HUES48 (cell line): ENCODE data around the gene DGKB.

Experiments used
- H3K27ac ChIP-seq: one replicate; pipeline ENCODE4 v1.7.0; 2013; ENCODE audit warnings: low read depth, low read length, inconsistent platforms
- H3K27me3 ChIP-seq: 2 replicates; pipeline ENCODE4 v1.6.1; 2013; ENCODE audit warnings: mild to moderate bottlenecking, low read length; ENCODE audit not compliant: control insufficient read depth, insufficient read depth
- H3K36me3 ChIP-seq: 2 replicates; pipeline ENCODE4 v1.6.1; 2013; ENCODE audit warnings: low read length; ENCODE audit not compliant: control insufficient read depth, insufficient read depth
- H3K4me1 ChIP-seq: 2 replicates; pipeline ENCODE4 v1.6.1; 2013; ENCODE audit warnings: mild to moderate bottlenecking, low read length; ENCODE audit not compliant: control insufficient read depth, insufficient read depth
- H3K4me3 ChIP-seq: 2 replicates; pipeline ENCODE4 v1.5.1; 2013; ENCODE audit warnings: mild to moderate bottlenecking, low read depth, low read length
- H3K9ac ChIP-seq: 2 replicates; pipeline ENCODE4 v1.6.1; 2013; ENCODE audit warnings: mild to moderate bottlenecking, low read depth, low read length, moderate library complexity
- H3K9me3 ChIP-seq: 2 replicates; pipeline ENCODE4 v1.6.1; 2013; ENCODE audit warnings: low read length; ENCODE audit not compliant: control insufficient read depth, insufficient read depth

The DGKB gene

DNA sequence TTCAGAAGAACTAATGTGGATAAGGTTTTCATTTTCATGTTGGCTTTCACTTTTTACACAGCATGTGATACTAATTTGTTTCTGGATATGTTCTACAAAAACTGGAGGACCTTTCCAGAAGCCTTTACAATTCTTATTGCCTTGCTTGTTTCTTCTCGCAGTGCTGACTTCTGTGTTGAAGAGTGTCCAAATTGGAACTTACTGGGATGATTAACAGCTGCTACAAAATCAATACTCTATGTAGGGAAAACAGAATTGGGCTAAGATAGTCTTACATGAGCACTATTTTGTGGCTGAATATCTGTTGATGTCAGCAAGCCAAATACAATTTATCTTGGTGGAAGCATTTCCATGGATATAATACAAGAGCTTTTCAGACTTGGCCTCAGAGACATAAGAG lies 351.2 kb downstream of the DGKB start:
- H3K27me3 ChIP-seq = no peaks in the 10 kb centered on the region
- H3K27ac ChIP-seq = no peak overlapping the region
- no peaks in the 10 kb centered on the region for H3K4me1 ChIP-seq
- H3K9me3 ChIP-seq = no peaks in the 10 kb centered on the region
- no peak overlapping the region for H3K4me3 ChIP-seq
- H3K9ac ChIP-seq = no peak overlapping the region
- H3K36me3 ChIP-seq = no peaks in the 10 kb centered on the region

DNA sequence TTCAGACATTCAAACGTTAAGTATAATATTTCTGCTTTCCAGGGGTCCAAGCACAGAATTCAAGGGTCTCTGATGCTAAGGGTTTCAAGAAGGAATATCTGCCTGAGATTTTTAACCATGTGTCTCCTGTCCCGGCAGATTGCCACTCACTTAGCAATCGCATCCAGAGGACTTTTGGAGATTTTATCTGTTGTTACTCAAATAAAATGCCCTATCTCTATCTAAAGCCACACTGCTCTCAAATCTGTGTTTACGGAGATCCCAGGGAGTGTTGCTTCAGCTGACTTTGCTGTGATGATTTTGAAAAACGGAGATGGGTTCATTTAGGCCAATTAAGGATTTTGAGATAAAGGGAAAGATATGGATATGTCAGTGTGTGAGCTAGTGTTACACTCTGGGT lies 359.9 kb downstream of the DGKB start:
- Histone ChIP-seq H3K36me3 (no peaks in the 10 kb centered on the region), H3K4me1 (no peaks in the 10 kb centered on the region), H3K27ac (no peak overlapping the region), H3K27me3 (no peaks in the 10 kb centered on the region), H3K9me3 (no peaks in the 10 kb centered on the region), H3K4me3 (no peak overlapping the region), H3K9ac (no peak overlapping the region)

DNA sequence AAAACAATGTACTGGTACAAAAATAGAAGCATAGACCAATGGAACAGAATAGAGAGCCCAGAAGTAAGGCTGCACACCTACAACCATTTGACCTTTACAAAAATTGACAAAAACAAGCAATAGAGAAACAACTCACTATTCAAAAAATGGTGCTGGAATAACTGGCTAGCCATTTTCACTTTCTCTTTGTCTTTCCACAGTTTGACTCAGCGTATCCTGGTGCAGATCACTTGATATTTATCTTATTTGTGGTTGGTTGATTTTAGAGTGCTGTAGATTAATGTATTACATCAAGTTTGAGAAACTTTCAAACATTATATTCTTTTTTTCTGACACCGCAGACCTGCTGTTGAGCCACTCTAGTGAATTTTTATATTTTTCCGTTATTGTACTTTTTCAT lies 381.4 kb downstream of the DGKB start:
- no peaks in the 10 kb centered on the region for H3K27me3 ChIP-seq
- H3K36me3 ChIP-seq = no peaks in the 10 kb centered on the region
- H3K4me1 ChIP-seq = no peaks in the 10 kb centered on the region
- no peak overlapping the region for H3K4me3 ChIP-seq
- H3K9ac ChIP-seq = no peak overlapping the region
- no peak overlapping the region for H3K27ac ChIP-seq
- peaks cover 3% of the 10 kb centered on the region; the same call in 1 of the 2 replicates for H3K9me3 ChIP-seq

DNA sequence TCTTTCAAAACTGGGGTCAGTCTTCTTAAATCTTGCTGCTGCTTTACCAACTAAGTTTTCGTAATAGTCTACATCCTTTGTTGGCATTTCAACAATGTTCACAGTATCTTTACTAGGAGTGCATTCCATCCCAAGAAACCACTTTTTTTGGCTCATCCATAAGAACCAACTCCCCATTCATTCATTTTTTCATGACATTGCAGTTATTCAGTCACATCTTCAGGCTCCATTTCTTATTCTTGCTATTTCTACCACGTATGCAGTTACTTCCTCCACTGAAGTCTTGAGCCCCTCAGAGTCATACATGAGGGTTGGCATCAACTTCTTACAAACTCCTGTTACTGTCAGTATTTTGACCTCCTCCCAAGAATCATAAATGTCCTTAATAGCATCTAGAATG lies 392.3 kb downstream of the DGKB start:
- no peaks in the 10 kb centered on the region for H3K4me1 ChIP-seq
- no peaks in the 10 kb centered on the region for H3K36me3 ChIP-seq
- no peak overlapping the region for H3K9ac ChIP-seq
- H3K27me3 ChIP-seq = no peaks in the 10 kb centered on the region
- no peaks in the 10 kb centered on the region for H3K9me3 ChIP-seq
- no peak overlapping the region for H3K4me3 ChIP-seq
- H3K27ac ChIP-seq = no peak overlapping the region

DNA sequence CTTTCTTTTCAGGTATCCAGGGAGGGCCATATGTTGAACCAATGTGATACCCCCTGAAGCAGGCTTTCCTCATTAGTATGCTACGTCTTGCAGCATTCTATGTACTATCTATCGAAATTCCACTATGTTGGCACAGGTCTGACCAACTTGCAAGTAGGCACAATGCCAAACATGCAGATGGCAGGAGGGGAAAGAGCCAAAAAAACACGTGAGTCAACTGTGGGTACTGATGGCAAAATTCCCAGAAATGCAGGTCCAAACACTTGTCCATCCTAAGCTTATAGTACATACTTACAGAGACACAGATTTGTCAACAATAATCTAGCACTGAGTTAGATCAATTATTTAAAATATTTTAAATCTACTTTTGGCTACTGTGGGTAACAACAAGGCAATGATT lies 394.9 kb downstream of the DGKB start:
- no peaks in the 10 kb centered on the region for H3K36me3 ChIP-seq
- no peak overlapping the region for H3K27ac ChIP-seq
- H3K4me1 ChIP-seq = peaks cover 13% of the 10 kb centered on the region
- H3K9me3 ChIP-seq = no peaks in the 10 kb centered on the region
- H3K4me3 ChIP-seq = no peak overlapping the region
- H3K9ac ChIP-seq = no peak overlapping the region
- H3K27me3 ChIP-seq = no peaks in the 10 kb centered on the region

DNA sequence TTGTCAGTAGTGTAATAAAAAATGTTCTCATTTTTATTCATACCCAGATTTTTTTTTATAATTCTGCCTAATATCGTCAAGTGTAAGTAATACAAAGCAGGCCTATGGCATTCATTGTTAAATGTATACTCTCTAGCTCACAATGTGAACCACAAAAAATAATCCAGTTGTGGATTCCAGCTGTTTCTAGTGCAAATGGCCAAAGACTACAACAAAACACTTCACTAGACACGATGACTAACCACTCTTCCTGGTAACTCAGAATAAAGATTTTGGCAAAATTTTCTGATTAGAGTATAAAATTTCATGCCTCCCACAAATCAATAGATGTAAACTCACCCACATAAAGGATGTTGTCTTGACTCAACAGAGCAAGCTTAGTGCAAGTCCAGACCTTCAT lies 396.6 kb downstream of the DGKB start:
- no peaks in the 10 kb centered on the region for H3K27me3 ChIP-seq
- no peak overlapping the region for H3K9ac ChIP-seq
- H3K9me3 ChIP-seq = no peaks in the 10 kb centered on the region
- no peak overlapping the region for H3K4me3 ChIP-seq
- no peaks in the 10 kb centered on the region for H3K36me3 ChIP-seq
- H3K27ac ChIP-seq = no peak overlapping the region
- peaks cover 13% of the 10 kb centered on the region for H3K4me1 ChIP-seq

DNA sequence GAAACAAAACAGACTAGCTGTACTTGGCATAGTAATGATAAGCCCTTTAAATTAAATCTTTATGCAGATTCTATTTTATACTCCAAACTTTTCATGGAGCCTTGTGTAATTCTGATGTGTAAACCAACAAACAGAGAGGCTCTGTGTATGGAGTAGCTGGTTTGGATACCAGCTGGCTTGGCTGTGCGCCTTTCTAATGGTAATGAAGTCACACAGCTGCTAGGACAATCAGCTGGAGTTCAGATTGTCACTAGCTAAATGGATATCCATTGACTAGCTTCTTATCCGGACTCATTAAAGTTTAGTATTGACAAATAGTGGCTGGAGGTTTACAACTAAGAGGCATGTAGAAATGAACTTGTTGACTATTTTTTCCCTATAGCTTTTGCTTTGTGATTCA lies 398.4 kb downstream of the DGKB start:
- Histone ChIP-seq H3K9me3 (no peaks in the 10 kb centered on the region), H3K36me3 (no peaks in the 10 kb centered on the region), H3K4me3 (no peak overlapping the region), H3K27me3 (no peaks in the 10 kb centered on the region), H3K4me1 (peaks cover 13% of the 10 kb centered on the region), H3K9ac (no peak overlapping the region), H3K27ac (no peak overlapping the region)

DNA sequence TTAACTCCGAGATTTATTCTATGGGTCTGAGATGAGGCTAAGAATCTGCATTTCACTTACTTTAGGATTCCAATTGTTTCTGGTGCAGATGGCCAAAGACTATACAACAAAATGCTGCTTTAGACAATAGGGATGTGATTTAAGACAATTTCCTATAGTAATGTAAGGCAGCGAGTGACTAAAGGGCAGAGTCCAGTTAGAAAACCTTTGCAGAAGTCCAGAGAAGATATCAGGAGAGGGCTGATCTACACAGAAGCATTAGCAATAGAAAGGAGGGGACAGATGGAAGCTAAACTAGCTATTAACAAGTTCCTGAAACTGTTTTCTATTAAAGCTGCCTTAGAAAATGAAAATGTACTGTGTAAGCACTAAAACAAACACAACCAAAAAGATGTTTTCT lies 398.9 kb downstream of the DGKB start:
- H3K4me3 ChIP-seq = no peak overlapping the region
- H3K27me3 ChIP-seq = no peaks in the 10 kb centered on the region
- H3K27ac ChIP-seq = no peak overlapping the region
- no peak overlapping the region for H3K9ac ChIP-seq
- H3K36me3 ChIP-seq = no peaks in the 10 kb centered on the region
- peaks cover 13% of the 10 kb centered on the region for H3K4me1 ChIP-seq
- H3K9me3 ChIP-seq = no peaks in the 10 kb centered on the region

DNA sequence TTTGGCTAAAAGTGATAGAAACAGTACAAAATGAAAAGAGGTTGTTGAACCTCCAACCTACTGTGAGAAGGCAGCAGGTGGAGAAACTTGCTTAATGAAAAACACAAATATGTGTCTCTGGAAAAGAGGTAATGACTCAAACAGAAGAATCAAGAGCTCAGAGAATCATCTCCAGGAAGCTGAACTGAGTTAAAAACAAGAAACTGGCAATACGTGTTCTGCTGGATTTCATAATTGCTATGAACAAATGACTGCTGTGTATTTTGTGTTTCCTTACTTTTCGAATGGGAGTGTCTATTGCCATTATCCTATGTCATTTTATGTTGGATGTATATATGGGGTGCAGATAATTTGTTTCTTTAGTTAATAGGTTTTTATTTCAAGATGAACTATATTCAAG lies 401.1 kb downstream of the DGKB start:
- H3K27ac ChIP-seq = no peak overlapping the region
- H3K27me3 ChIP-seq = no peaks in the 10 kb centered on the region
- peaks cover 13% of the 10 kb centered on the region for H3K4me1 ChIP-seq
- no peak overlapping the region for H3K4me3 ChIP-seq
- H3K9ac ChIP-seq = no peak overlapping the region
- H3K36me3 ChIP-seq = no peaks in the 10 kb centered on the region
- no peaks in the 10 kb centered on the region for H3K9me3 ChIP-seq

DNA sequence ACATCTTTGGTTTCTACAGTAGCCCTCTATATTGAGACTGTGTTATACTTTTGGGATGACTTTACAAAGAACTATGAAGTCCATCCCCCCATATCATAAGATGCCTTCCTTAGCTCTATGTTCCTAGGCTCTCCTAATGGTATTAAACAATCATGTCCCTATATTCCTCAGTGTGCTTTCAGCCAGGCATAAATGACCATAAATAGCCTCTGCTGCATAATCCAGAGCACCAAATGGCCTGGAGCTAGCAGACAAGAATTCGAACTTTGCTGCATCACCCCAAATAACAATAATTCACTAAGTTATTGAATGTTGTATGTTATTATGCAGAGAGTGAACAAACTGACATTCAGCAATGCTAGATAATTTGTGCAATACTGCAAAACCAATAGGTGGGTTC lies 405.2 kb downstream of the DGKB start:
- H3K27ac ChIP-seq = no peak overlapping the region
- H3K9ac ChIP-seq = no peak overlapping the region
- no peaks in the 10 kb centered on the region for H3K27me3 ChIP-seq
- no peaks in the 10 kb centered on the region for H3K9me3 ChIP-seq
- H3K36me3 ChIP-seq = no peaks in the 10 kb centered on the region
- H3K4me1 ChIP-seq = no peaks in the 10 kb centered on the region
- H3K4me3 ChIP-seq = no peak overlapping the region

DNA sequence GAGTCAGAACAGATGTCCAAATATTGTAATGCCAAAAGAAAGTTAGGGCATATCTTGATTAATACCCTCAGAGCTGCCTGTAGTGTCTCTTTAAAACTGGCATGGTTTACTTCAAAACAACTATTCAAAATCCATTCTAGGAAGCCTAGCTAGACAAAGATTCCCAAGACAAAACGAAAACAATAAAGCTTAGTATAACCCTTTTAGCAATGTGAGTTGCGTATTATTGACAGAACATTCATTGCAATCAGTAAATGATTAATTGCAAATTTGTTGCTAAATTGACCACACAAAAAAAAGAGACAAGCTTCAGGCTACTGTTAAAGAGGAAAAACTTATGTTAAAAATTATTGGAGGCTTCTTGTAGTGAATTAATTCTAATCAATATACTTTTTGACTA lies 406.9 kb downstream of the DGKB start:
- no peak overlapping the region for H3K4me3 ChIP-seq
- H3K27ac ChIP-seq = no peak overlapping the region
- H3K36me3 ChIP-seq = no peaks in the 10 kb centered on the region
- H3K9me3 ChIP-seq = no peaks in the 10 kb centered on the region
- H3K4me1 ChIP-seq = no peaks in the 10 kb centered on the region
- H3K9ac ChIP-seq = no peak overlapping the region
- no peaks in the 10 kb centered on the region for H3K27me3 ChIP-seq

DNA sequence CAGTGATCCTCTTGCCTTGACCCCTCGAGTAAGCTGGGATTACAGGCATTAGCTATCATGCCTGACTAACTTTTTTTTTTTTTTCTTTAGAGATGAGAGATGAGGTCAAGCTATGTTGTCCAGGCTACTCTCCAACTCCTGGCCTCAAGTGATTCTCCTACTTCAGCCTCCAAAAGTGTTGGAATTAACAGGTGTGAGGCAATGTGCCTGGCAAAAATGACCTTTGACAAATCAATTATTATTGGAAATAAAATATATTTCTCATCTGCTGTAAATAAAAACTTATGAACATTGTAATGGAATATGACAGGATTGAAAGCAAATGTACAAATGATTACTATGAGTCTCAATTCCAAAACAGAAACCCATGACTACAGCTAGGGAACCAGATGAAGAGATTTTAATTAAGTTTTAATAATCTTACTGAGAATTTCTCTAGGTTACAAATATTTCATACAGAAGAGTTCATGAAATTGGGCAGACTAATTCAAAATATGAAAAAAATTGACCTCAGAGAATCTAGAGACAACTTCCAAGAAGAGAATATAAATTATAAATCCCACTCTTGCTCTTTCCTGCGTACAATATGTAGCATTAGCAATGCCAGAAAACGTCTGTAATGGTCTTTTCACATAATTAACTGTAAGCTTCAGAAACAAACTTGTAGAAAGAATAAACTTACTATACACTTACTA lies 414.7 kb downstream of the DGKB start:
- H3K4me3 ChIP-seq = no peak overlapping the region
- H3K36me3 ChIP-seq = no peaks in the 10 kb centered on the region
- no peaks in the 10 kb centered on the region for H3K27me3 ChIP-seq
- no peaks in the 10 kb centered on the region for H3K4me1 ChIP-seq
- no peaks in the 10 kb centered on the region for H3K9me3 ChIP-seq
- H3K9ac ChIP-seq = no peak overlapping the region
- H3K27ac ChIP-seq = no peak overlapping the region
